Activated CD8-positive, alpha-beta memory T cell treated with anti-CD3 and anti-CD28 coated beads, Interleukin-2, amount 50 U/mL, for 1 hour (primary cell): ENCODE data around the gene ARL6IP5.

Source experiments
- DNase-seq: peaks from one replicate; pipeline ENCODE4 v3.0.0-alpha.2; 2020; ENCODE audit errors: extremely low read depth

The ARL6IP5 gene, protein sequence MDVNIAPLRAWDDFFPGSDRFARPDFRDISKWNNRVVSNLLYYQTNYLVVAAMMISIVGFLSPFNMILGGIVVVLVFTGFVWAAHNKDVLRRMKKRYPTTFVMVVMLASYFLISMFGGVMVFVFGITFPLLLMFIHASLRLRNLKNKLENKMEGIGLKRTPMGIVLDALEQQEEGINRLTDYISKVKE

DNA sequence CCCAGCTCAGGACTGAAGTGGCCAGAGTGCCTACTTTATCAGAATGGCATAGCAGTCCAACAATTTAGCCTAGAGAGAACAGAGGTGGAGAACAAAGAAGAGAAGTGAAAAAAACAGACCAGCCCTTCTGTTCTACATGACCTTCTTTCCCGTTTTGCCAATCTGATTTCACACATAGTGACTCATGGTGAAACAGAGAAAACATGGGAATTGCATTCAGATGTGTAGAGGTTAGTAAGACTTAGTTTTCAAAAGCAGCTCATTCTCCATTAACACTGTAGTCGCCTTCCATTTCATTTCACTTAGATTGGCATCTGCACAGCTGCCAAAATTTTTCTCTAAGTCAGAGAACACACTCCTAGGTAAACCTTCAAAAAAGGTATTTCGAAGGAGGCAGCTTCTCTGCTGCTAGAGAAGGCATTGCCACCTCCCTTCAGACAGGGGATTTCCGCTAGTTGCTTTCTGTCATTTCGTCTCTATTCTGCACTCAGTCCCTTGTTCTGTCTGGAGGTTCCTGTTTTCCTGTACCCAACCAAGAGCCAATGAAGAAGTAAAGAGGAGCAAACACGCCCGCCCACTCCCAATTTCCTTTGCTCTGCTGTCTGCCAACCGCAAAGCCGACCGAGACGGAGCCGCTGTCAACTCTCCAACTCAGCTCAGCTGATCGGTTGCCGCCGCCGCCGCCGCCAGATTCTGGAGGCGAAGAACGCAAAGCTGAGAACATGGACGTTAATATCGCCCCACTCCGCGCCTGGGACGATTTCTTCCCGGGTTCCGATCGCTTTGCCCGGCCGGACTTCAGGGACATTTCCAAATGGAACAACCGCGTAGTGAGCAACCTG is at the start of gene ARL6IP5:
Gene ARL6IP5, plus strand, starts transcription at position 612 of the 842 bp plus-strand sequence. Its CDS starts 111 bp downstream, at position 723.
- peak; percentile 72 for DNase-seq

GRCh38 chr3:69044608-69045007 is 40.1 kb upstream of the ARL6IP5 start:
- no peak for DNase-seq

DNA sequence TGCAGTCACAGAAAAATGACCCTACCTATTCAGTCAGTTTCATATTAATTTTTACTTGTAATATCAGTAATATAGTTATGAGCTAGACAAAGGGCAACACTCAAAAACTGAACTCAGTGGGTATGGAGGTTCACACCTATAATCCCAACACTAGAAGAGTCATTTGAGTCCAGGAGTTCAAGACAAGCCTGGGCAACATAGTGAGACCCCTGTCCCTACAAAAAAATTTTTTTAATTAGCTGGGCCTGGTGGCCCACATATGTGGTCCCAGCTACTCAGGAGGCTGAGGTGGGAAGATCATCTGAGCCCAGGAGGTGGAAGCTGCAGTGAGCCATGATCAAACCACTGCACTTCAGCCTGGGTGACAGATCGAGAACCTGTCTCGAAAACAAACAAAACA is 35.7 kb upstream of the ARL6IP5 start:
- no peak for DNase-seq

- peak; percentile 99 for DNase-seq
Observed at GRCh38 chr3:69051756-69052471, 32.8 kb upstream of the ARL6IP5 start, which contains the start of gene TMF1. TMF1 (minus strand) TSS chr3:69052333; CDS start chr3:69052086, 247 bp downstream.

DNA sequence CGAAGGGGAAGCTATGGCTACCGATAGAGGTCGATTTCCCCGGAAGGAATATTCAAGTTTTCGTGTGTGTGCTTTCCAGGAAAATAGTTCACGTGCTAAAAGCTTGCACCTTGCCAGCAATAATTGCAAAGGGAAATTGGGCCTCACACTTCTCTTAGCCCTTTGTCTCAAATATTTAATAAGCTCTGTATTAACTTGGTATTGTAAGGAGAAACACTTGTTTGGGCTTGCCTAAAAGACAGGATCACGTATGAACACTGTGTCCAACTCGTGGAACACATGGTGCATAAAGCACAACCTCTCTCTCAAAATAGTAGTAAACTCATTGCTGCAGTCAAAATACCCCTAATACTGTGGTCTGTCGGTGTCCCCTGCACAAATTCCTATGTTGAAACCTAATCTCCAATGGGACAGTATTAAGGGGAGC is 32.3 kb upstream of the ARL6IP5 start:
- DNase-seq = no peak

- DNase-seq = no peak
Observed at GRCh38 chr3:69058180-69058946, 26.4 kb upstream of the ARL6IP5 start.

DNA sequence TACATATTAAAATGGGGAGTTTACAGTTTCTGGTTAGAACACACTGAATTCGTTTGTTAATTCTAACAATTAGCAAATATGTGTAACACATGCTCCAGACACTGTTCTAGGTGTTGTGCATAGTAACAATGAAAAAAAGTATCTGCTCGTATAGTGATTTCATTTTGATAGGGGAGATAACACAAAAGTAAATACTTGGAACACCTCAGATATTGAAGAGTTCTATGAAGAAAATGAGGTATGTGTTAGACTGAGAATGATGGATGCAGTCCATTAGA is 25.9 kb upstream of the ARL6IP5 start:
- DNase-seq = no peak

GRCh38 chr3:69059688-69060087 is 25.0 kb upstream of the ARL6IP5 start:
- DNase-seq = no peak

GRCh38 chr3:69063636-69064035 is 21.1 kb upstream of the ARL6IP5 start:
- no peak for DNase-seq

DNA sequence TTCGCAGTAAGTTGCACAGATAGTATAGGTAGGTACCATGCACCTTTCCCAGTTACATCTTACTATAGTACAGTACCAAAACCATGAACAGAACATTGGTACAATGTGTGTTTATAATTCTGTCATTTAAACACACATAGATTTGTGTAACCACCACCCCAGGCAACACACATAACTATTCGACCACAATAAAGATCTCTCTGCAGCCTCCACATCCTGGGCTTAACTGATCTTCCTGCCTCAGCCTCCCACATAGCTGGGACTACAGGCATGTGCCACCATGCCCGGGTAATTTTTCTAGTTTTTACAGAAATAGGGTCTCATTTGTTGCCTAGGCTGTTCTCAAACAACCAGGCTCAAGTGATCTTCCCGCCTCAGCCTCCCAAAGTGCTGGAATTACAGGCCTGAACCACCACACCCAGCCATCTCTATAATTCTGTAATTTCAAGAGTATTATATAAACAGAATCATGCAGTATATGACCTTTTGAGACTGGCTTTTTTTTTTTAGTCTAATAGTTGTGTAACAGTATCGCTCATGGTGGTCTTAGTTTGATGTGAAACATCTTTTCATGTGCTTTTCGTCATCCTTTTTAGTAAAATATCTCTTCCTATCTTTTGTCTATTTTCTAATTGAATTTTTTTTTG is 19.3 kb upstream of the ARL6IP5 start:
- no peak for DNase-seq

DNA sequence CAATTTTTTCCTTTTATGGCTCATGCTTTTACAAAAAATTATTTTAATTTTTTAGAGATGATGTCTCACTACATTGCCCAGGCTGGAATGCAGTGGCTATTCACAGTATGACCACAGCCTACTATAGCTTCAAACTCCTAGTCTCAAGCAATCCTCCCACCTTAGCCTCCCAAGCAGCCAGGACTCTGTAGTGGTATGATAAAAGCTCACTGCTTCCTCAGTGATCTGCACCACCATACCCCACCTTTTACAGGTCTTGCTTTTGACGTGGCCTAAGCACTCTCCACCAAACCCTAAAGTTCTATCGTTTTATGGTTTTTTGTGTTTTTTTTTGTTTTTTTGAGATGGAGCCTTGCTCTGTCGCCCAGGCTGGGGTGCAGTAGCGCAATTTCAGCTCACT is 18.6 kb upstream of the ARL6IP5 start:
- DNase-seq = no peak

DNA sequence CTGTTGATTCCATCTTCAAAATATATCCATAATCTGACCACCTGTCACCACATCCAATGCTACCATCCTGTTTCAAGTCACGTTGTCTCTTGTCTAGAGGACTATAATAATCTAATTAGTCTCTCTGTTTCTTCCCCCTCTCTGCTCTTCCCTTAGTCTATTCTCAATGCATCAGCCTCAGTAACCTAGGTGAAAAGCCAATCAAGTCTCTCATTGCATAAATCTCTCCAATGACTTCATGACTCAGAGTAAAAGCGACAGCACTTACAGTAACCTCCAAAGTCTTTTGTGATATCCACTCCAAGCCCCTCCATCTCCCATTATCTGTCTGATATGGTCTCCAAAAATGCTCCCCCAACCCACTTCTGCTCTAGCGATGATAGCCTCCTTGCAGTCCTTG is 11.8 kb upstream of the ARL6IP5 start:
- DNase-seq = no peak

DNA sequence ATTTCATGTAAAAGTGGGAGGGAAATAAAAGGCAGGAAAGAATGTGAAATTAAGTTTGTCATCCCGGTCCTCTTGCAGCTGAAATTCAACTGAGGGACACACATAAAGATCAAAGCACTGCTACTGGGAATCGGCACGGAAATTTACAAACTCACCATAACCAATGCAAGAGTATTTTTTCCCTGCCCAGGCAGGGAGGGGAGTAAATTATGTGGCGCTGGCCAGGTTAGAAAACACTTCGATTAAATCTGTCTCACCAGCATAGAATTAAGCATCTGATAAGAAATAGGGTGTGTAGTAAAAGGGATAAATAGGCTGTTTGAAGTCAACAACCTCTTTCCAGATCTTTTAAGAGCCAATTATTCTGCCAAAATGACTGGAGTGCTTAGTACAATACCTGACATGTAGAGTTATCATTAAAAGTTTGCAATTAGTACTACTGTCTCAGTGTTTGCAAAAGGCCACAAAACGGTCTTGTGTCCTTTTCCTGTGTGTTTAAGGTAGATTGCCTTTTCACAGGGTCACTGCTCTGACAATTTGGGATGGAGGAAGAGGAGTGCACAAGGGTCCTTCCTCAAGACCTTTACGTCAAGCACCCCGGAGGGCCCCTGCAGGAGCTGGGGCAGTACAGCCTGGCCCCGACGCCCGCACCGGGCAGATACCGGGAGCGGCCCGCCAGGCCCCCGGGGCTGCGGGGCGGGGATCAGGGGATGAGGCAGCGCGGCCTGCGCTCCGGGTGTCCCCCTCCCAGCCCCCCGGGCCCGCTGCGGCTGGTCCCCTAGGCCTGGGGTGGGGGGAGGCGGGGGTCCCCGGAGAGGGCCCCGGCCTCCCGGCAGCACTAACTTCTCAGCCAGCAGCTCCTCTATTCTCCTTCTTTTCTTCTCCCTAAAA is 5.2 kb upstream of the ARL6IP5 start:
- no peak for DNase-seq

DNA sequence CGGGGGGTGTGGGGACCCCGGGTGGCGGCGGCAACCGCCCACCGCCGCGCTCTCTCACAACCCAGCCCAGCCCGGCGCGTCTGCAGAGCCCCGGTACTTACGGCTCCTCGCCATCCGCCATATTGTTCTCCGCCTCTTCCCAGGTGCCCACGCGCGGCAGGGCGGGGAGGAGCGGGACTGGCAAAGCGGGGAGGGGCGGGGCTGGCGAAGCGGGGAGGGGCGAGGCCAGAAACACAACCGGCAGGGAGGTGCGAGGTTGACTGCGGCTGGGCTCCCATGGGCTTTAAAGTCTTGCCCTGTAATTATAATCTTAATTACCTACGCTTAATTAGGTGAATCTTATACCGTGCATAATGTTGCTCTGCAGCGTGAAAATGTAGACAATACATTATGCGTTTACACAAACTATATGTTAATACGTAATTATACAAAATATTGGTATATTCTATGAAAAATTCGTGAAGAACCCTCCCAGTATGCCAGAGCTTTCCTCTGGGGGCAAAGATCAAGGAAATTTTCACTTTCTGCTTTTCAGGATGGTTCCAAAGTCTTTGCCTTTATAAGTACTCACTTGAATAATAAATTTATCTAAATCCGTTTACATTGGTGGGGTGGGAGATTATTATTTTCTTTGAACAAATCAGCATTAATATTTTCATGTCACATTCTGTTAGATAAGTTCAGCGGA is 4.4 kb upstream of the ARL6IP5 start, which contains the start of gene UBA3:
Gene UBA3, minus strand, starts transcription at position 133 of the 688 bp plus-strand sequence. Its CDS starts 12 bp downstream, at position 121.
- peak; percentile 80 for DNase-seq

GRCh38 chr3:69081583-69082262 is 3.0 kb upstream of the ARL6IP5 start:
- no peak for DNase-seq

DNA sequence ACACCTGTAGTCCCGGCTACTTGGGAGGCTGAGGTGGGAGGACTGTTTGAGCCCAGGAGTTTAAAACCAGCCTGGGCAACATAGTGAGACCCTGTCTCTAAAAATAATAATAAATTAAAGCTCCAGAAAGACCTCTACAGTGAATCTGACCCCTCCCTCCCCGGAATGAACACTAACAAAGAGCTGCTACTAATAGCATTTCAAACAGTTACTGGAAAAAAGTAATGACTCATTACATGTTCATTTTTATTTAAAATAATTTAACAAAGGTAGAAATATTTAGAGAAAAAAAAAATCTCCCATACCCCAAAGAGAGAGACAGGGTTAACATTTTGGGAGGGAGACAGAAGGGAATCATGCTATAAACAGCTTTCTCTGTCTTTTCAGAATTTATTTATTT is 2.4 kb upstream of the ARL6IP5 start:
- no peak for DNase-seq

- DNase-seq = peak; percentile 41
Observed at GRCh38 chr3:69082805-69083204, 1.9 kb upstream of the ARL6IP5 start.

- DNase-seq = no peak
Observed at GRCh38 chr3:69085168-69085832, 563 bp downstream of the ARL6IP5 start.
